T-cell (primary cell): ENCODE measurements around the gene SUPT3H. TPM values are rescaled to one million over a fixed set of nuclear protein-coding genes. Genes with fewer than 3 reads are reported as not detected.

Experiments used
- ATAC-seq, 4 experiments: fragments of 200-7000 bp in 3 of 4; fragments of 150-1000 bp in 1 of 4; cut with Tn5 transposase; replicated peaks in 1 of 4; 1 replicate in 3 of 4; 2 replicates in 1 of 4; pipeline ENCODE4 v1.10.0; 2021; ENCODE audit warnings: moderate library complexity in 3 of 4, mild to moderate bottlenecking in 2 of 4, moderate number of reproducible peaks in 1 of 4
- CTCF ChIA-PET, 2 donors: fragments of 300-600 bp; sonication (Branson Sonifier 250); formaldehyde crosslinking; loops; one replicate each; lab custom pipeline; 2022; ENCODE audit warnings: antibody characterized with exemption in 2 of 2; lab: Charles Lee
- POLR2A ChIA-PET, 2 donors: fragments of 300-600 bp; sonication (Branson Sonifier 250); formaldehyde crosslinking; loops; one replicate each; lab custom pipeline; 2022; ENCODE audit warnings: antibody characterized with exemption in 2 of 2; lab: Charles Lee
- DNase-seq, 35 experiments: peaks; one replicate each; pipeline versions ENCODE4 v3.0.0 to v3.0.0-alpha.2; 2013 to 2023
- H3K27ac ChIP-seq: one replicate; pipeline ENCODE4 v1.5.1; 2013; ENCODE audit warnings: low read length
- H3K27me3 ChIP-seq, 2 experiments: replicated peaks in 1 of 2; 1 replicate in 1 of 2; 2 replicates in 1 of 2; pipeline versions ENCODE4 v1.6.1 to v1.7.0; 2013; ENCODE audit warnings: low read length in 1 of 2, mixed read lengths in 1 of 2; ENCODE audit not compliant: control insufficient read depth in 2 of 2, insufficient read depth in 2 of 2; ENCODE audit errors: extremely low read depth in 1 of 2
- H3K36me3 ChIP-seq, 2 donors: 1 replicate in 1 of 2; 2 replicates in 1 of 2; pipeline versions ENCODE4 v1.6.1 to v1.7.0; 2013; ENCODE audit warnings: low read length in 1 of 2; ENCODE audit not compliant: control insufficient read depth in 2 of 2, insufficient read depth in 1 of 2; ENCODE audit errors: extremely low read depth in 1 of 2
- H3K4me1 ChIP-seq, 2 experiments: 1 replicate in 1 of 2; 2 replicates in 1 of 2; pipeline versions ENCODE4 v1.6.1 to v1.7.0; 2013; ENCODE audit warnings: low read length in 2 of 2, mixed read lengths in 1 of 2; ENCODE audit not compliant: insufficient read depth in 2 of 2, control insufficient read depth in 1 of 2; ENCODE audit errors: extremely low read depth in 1 of 2
- H3K4me3 ChIP-seq, 2 donors: 1 replicate in 1 of 2; 2 replicates in 1 of 2; pipeline versions ENCODE4 v1.5.1 to v1.7.0; 2013; ENCODE audit warnings: mild to moderate bottlenecking in 2 of 2, low read length in 1 of 2, moderate library complexity in 1 of 2; ENCODE audit not compliant: control insufficient read depth in 1 of 2; ENCODE audit errors: extremely low read depth in 1 of 2
- H3K9me3 ChIP-seq: 2 replicates; pipeline ENCODE4 v1.7.0; 2013
- H3K27ac Mint-ChIP-seq, 2 donors: one replicate each; pipeline ENCODE4 v1.8.0; 2020 to 2021; ENCODE audit warnings: mild to moderate bottlenecking in 2 of 2, mixed read lengths in 2 of 2
- H3K27me3 Mint-ChIP-seq, 2 donors: one replicate each; pipeline ENCODE4 v1.8.0; 2021 to 2022; ENCODE audit warnings: mixed read lengths in 2 of 2
- H3K36me3 Mint-ChIP-seq: one replicate; pipeline ENCODE4 v1.8.0; 2021; ENCODE audit warnings: mixed read lengths
- H3K4me1 Mint-ChIP-seq, 3 donors: one replicate each; pipeline ENCODE4 v1.8.0; 2020 to 2022; ENCODE audit warnings: mixed read lengths in 3 of 3, mild to moderate bottlenecking in 1 of 3
- H3K4me3 Mint-ChIP-seq, 3 donors: one replicate each; pipeline ENCODE4 v1.8.0; 2020 to 2022; ENCODE audit warnings: mild to moderate bottlenecking in 3 of 3, mixed read lengths in 3 of 3, moderate library complexity in 3 of 3
- H3K9me3 Mint-ChIP-seq, 3 donors: one replicate each; pipeline ENCODE4 v1.8.0; 2020 to 2022; ENCODE audit warnings: mixed read lengths in 3 of 3
- WGBS: methylation state at CpG from one replicate; pipeline ENCODE4 v1.1.5; 2013; ENCODE audit warnings: missing lambda C conversion rate; ENCODE audit not compliant: insufficient coverage; 5-methylcytosine and 5-hydroxymethylcytosine counted together
- total RNA-seq, 35 experiments: library from RNA in 6 of 35; stranded (reverse) in 6 of 35; fragments of 120-200 nt in 1 of 35; gene quantifications; one replicate each; pipeline versions ENCODE4 v1.2.1 to v1.2.4 and lab custom pipeline; 2013 to 2026

The SUPT3H gene
- total RNA-seq, 5 donors from 2014 or later (not counting 1 experiment from before 2014, with no cell fraction given) = 9.3 to 12.9 (median 10.7) TPM

GRCh38 chr6:44856479-44856878, 521.3 kb downstream of the SUPT3H start:
- Mint-ChIP-seq H3K9me3 (no peaks in the 10 kb centered on the region), H3K4me1 (peaks cover 38 to 50% (median 47%) of the 10 kb centered on the region in 3 donors), H3K36me3 (peaks cover 16% of the 10 kb centered on the region), H3K27ac (no peak overlapping the region), H3K27me3 (no peaks in the 10 kb centered on the region), H3K4me3 (no peak overlapping the region)
- Histone ChIP-seq H3K36me3 (no peaks in the 10 kb centered on the region), H3K27ac (no peak overlapping the region), H3K27me3 (no peaks in the 10 kb centered on the region), H3K4me3 (no peak overlapping the region), H3K9me3 (no peaks in the 10 kb centered on the region), H3K4me1 (peaks cover 2 to 15% of the 10 kb centered on the region in 2 experiments)
- DNase-seq = no peak
- no CpG with 5 or more reads among the region's 3 CpGs for WGBS
- POLR2A ChIA-PET = no interaction called here
- no peak for ATAC-seq
- CTCF ChIA-PET = no interaction called here

DNA sequence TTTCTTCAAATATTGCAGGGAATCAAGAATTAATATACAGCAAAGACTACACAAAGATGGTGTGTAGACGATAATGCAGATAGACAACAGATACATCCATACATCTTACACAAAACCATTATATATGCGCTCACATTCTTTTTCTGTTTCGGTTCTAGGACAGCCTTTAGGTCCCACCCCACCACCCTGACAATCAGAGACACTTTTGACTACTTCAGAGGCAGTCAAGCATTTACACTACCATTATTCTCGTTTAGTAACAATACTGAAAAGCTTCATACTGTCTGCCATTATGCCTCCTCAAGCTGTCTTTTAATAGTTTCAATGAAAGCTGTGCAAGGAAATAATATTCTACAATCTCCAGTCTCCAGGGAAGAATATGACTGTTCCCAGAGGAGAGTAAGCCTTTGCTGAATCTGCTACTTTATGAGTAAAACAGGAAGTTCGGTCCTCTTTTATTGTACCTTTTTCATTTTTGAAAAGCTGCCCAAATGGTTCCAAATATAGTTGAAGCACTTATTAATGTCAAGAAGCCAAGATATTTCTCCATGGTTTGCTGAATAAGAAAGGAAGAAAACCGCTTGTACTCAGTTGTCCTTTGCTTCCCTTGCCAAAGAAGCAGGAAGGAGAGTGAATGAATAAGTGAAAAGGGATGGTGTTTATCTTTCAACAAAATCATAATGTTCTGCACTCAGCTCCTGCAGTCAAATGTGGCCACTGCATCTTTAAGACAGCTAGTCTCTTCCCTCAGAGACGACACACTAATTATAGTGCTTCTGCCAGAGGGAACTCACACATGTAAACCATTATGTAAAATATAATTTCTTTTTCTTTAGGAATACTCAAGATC, 521.9 kb downstream of the SUPT3H start:
- Histone ChIP-seq H3K27me3 (no peaks in the 10 kb centered on the region), H3K27ac (no peak overlapping the region), H3K4me3 (no peak overlapping the region), H3K4me1 (peaks cover 2 to 15% of the 10 kb centered on the region in 2 experiments), H3K9me3 (no peaks in the 10 kb centered on the region), H3K36me3 (no peaks in the 10 kb centered on the region)
- Mint-ChIP-seq H3K27me3 (no peaks in the 10 kb centered on the region), H3K9me3 (no peaks in the 10 kb centered on the region), H3K4me3 (no peak overlapping the region), H3K36me3 (peaks cover 16% of the 10 kb centered on the region), H3K4me1 (peaks cover 38 to 50% (median 47%) of the 10 kb centered on the region in 3 donors), H3K27ac (no peak overlapping the region)
- ATAC-seq = no peak
- WGBS = 74% methylated on average over 3 of the region's 7 CpGs
- CTCF ChIA-PET = interaction anchor here in 1 of 2 donors (0.5 kb wide), 1 partner anchor 284 kb away, joined by 4 read pairs; no protein-coding TSS in a partner anchor
- POLR2A ChIA-PET = no interaction called here
- DNase-seq = no peak

DNA sequence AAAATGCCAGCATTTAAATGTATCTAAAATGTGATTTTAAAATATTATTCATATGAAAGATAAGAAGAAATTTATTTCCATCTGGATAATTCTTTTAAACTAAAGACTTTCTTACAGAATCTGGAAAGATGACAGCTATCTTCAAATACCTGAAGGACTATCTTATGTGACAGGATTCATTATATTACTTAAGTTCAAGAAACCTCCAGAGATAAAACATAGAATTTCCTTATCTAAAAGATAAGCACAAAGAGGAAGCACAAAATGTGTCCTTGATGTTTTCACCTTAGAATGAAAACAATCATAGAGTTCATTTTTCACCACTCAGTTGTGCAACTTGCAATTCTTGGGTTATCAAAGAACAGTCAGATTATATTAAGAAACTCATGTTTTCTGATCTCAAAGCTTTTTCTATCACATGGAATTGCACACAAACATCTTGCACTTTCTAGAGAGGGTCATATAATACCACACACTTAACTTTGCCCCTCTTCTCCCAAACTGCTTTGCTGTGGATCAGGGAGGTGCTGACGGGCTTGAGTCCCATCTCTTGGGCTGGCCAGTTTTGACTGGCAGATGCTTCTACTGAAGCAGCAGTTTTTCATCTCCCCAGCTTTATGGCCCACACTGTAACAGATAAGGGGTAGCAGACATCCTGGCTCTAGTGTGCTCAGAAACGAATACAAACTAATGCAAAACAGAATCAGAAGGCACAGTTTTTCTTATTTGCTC, 522.9 kb downstream of the SUPT3H start:
- Histone ChIP-seq H3K4me1 (peaks cover 2 to 15% of the 10 kb centered on the region in 2 experiments), H3K27ac (no peak overlapping the region), H3K9me3 (no peaks in the 10 kb centered on the region), H3K4me3 (no peak overlapping the region), H3K27me3 (no peaks in the 10 kb centered on the region), H3K36me3 (no peaks in the 10 kb centered on the region)
- ChIA-PET POLR2A (no interaction called here), CTCF (interaction anchor here in 1 of 2 donors (0.6 kb wide), 1 partner anchor 667 kb away, joined by 4 read pairs; no protein-coding TSS in a partner anchor)
- WGBS = 100% methylated on average over 1 of the region's 2 CpGs
- no peaks in the 10 kb centered on the region for H3K9me3 Mint-ChIP-seq
- H3K4me1 Mint-ChIP-seq = peaks cover 31 to 44% (median 42%) of the 10 kb centered on the region in 3 donors
- peaks cover 18% of the 10 kb centered on the region for H3K36me3 Mint-ChIP-seq
- no peaks in the 10 kb centered on the region for H3K27me3 Mint-ChIP-seq
- ATAC-seq (no peak), DNase-seq (no peak)
- H3K27ac Mint-ChIP-seq = no peak overlapping the region
- no peak overlapping the region for H3K4me3 Mint-ChIP-seq

GRCh38 chr6:44851176-44851575, 526.6 kb downstream of the SUPT3H start:
- Mint-ChIP-seq H3K36me3 (peaks cover 26% of the 10 kb centered on the region), H3K9me3 (no peaks in the 10 kb centered on the region), H3K4me1 (peaks cover 19 to 24% (median 20%) of the 10 kb centered on the region in 3 donors), H3K4me3 (no peak overlapping the region), H3K27ac (no peak overlapping the region), H3K27me3 (no peaks in the 10 kb centered on the region)
- Histone ChIP-seq H3K9me3 (no peaks in the 10 kb centered on the region), H3K4me3 (no peak overlapping the region), H3K27ac (no peak overlapping the region), H3K36me3 (no peaks in the 10 kb centered on the region), H3K27me3 (no peaks in the 10 kb centered on the region), H3K4me1 (peaks cover 2 to 11% of the 10 kb centered on the region in 2 experiments)
- no peak for DNase-seq
- ATAC-seq = no peak
- ChIA-PET POLR2A (no interaction called here), CTCF (no interaction called here)
- no CpG with 5 or more reads among the region's 1 CpG for WGBS

DNA sequence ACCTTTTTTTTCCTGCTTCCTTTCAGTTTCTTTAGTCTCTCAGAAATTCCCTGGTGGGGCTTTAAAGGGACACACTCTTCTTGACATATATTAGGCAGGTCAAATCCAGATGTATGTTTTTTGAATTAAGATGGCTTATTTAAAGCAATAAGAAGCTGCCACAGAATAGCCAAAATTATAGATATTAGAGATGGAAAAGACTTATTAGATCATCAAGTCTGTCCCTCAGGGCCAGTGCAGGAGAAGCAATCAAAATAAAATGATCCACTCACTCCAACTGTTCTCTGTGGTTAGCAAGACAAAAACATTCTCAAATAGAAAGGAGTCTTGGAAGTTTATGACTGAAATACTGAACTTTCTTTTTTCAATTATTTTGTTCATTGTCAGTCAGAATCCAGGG, 527.4 kb downstream of the SUPT3H start:
- no peak overlapping the region for H3K4me3 Mint-ChIP-seq
- POLR2A ChIA-PET = interaction anchor here in 1 of 2 donors (0.6 kb wide), 1 partner anchor 12 kb away, joined by 3 read pairs; no protein-coding TSS in a partner anchor

DNA sequence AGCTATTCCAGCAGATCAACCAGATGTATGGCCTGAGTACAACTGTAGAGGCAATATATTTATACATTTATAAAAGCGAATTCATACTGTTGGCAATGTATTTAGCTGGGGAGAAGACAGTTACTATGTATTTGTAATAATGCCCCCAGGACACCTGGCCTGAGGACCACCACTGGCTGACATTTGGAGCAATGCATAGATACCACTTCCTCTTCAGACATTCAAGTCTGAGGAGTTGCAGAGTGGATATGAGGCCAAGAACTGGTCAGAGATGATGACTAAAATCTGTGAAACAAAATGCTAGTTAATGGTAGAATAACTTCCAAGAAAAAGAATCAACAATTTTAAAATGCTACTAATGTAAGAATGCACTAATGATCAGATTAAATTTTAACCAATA, 527.9 kb downstream of the SUPT3H start:
- WGBS = no CpG with 5 or more reads among the region's 1 CpG
- H3K36me3 ChIP-seq = no peaks in the 10 kb centered on the region
- peaks cover 22% of the 10 kb centered on the region for H3K36me3 Mint-ChIP-seq
- peaks cover 0 to 4% of the 10 kb centered on the region in 2 experiments for H3K4me1 ChIP-seq
- H3K4me1 Mint-ChIP-seq = peaks cover 8 to 12% (median 10%) of the 10 kb centered on the region in 3 donors
- H3K9me3 Mint-ChIP-seq = no peaks in the 10 kb centered on the region
- no peak for DNase-seq
- H3K9me3 ChIP-seq = no peaks in the 10 kb centered on the region
- H3K4me3 Mint-ChIP-seq = no peak overlapping the region
- H3K4me3 ChIP-seq = no peak overlapping the region
- H3K27ac Mint-ChIP-seq = no peak overlapping the region
- no peaks in the 10 kb centered on the region for H3K27me3 Mint-ChIP-seq
- H3K27me3 ChIP-seq = no peaks in the 10 kb centered on the region
- H3K27ac ChIP-seq = no peak overlapping the region
- ChIA-PET POLR2A (no interaction called here), CTCF (no interaction called here)
- no peak for ATAC-seq

More for the DNA sequence above, 527.4 kb downstream of the SUPT3H start:
- Histone ChIP-seq H3K27me3 (no peaks in the 10 kb centered on the region), H3K36me3 (no peaks in the 10 kb centered on the region), H3K9me3 (no peaks in the 10 kb centered on the region), H3K4me1 (peaks cover 2 to 8% of the 10 kb centered on the region in 2 experiments), H3K27ac (no peak overlapping the region), H3K4me3 (no peak overlapping the region)
- H3K27ac Mint-ChIP-seq = no peak overlapping the region
- ATAC-seq = no peak
- CTCF ChIA-PET = no interaction called here
- no peaks in the 10 kb centered on the region for H3K9me3 Mint-ChIP-seq
- no peaks in the 10 kb centered on the region for H3K27me3 Mint-ChIP-seq
- H3K36me3 Mint-ChIP-seq = peaks cover 26% of the 10 kb centered on the region
- peaks cover 13 to 17% (median 13%) of the 10 kb centered on the region in 3 donors for H3K4me1 Mint-ChIP-seq
- no peak for DNase-seq
